Endodermal cell (in vitro differentiated cells): ENCODE results near the gene ARHGEF33. TPM values are rescaled to one million over a fixed set of nuclear protein-coding genes. Genes with fewer than 3 reads are reported as not detected.

Experiments
- DNase-seq: peaks from one replicate; pipeline ENCODE4 v3.0.0-alpha.2; 2017
- H3K27ac ChIP-seq: 2 replicates; pipeline ENCODE4 v1.5.1; 2013; ENCODE audit warnings: mild to moderate bottlenecking, low read depth, low read length, moderate library complexity
- H3K27me3 ChIP-seq: 2 replicates; pipeline ENCODE4 v1.6.1; 2013; ENCODE audit warnings: mild to moderate bottlenecking, low read length, moderate library complexity; ENCODE audit not compliant: insufficient read depth, control insufficient read depth, poor library complexity, severe bottlenecking
- H3K36me3 ChIP-seq: 2 replicates; pipeline ENCODE4 v1.7.0; 2013; ENCODE audit warnings: mild to moderate bottlenecking, low read length, moderate library complexity; ENCODE audit not compliant: control insufficient read depth, insufficient read depth
- H3K4me1 ChIP-seq: one replicate; pipeline ENCODE4 v1.7.0; 2013; ENCODE audit warnings: low read length; ENCODE audit not compliant: control insufficient read depth, insufficient read depth
- H3K4me3 ChIP-seq: 2 replicates; pipeline ENCODE4 v1.5.1; 2013; ENCODE audit warnings: mild to moderate bottlenecking, low read length, moderate library complexity
- H3K9ac ChIP-seq: 2 replicates; pipeline ENCODE4 v1.6.1; 2013; ENCODE audit warnings: mild to moderate bottlenecking, low read length, moderate library complexity; ENCODE audit not compliant: poor library complexity, severe bottlenecking; ENCODE audit errors: extremely low read depth
- H3K9me3 ChIP-seq: 2 replicates; pipeline ENCODE4 v1.6.1; 2013; ENCODE audit warnings: mild to moderate bottlenecking, low read length, moderate library complexity; ENCODE audit not compliant: control insufficient read depth
- H3K27ac Mint-ChIP-seq: 2 replicates; pipeline ENCODE4 v1.8.0; 2020; ENCODE audit warnings: mixed read lengths
- H3K27me3 Mint-ChIP-seq: 2 replicates; pipeline ENCODE4 v1.8.0; 2021; ENCODE audit warnings: mild to moderate bottlenecking, mixed read lengths; ENCODE audit not compliant: insufficient read depth
- H3K36me3 Mint-ChIP-seq: 2 replicates; pipeline ENCODE4 v1.8.0; 2020; ENCODE audit warnings: low read depth, mixed read lengths
- H3K4me1 Mint-ChIP-seq: 2 replicates; pipeline ENCODE4 v1.8.0; 2020; ENCODE audit warnings: mixed read lengths
- H3K4me3 Mint-ChIP-seq: 2 replicates; pipeline ENCODE4 v1.8.0; 2020; ENCODE audit warnings: mild to moderate bottlenecking, moderate library complexity, mixed read lengths
- H3K9me3 Mint-ChIP-seq: 2 replicates; pipeline ENCODE4 v1.8.0; 2020; ENCODE audit warnings: mild to moderate bottlenecking, mixed read lengths
- WGBS, 2 experiments: methylation state at CpG; one replicate each; pipeline versions ENCODE4 v1.1.5 to v1.1.7; 2013; ENCODE audit warnings: missing lambda C conversion rate in 2 of 2, mixed read lengths in 1 of 2; ENCODE audit not compliant: insufficient coverage in 1 of 2, insufficient read length in 1 of 2; 5-methylcytosine and 5-hydroxymethylcytosine counted together
- total RNA-seq, 2 donors: library from RNA; stranded (reverse); fragmentation: NEBNext Ultra II Directional in 1 of 2; extraction: Animal tissue kit (Norgen Biotek cat#: 25700) in 1 of 2; gene quantifications; 2 replicates in 1 of 2; 3 replicates in 1 of 2; pipeline ENCODE4 v1.2.1, GENCODE V29; 2021
- TF ChIP-seq, protein P1 (sequence below): fragments of 200-600 bp; sonication (generic); conservative IDR thresholded peaks from 2 replicates; pipeline ENCODE4 v1.5.0; 2021; ENCODE audit warnings: antibody characterized with exemption, mild to moderate bottlenecking

ARHGEF33 gene
- total RNA-seq, 2 donors from 2014 or later = 0.57 to 1.00 TPM

- Mint-ChIP-seq H3K27ac (no peak overlapping the region), H3K9me3 (no peaks in the 10 kb centered on the region), H3K36me3 (peaks cover 22% of the 10 kb centered on the region), H3K27me3 (no peaks in the 10 kb centered on the region), H3K4me1 (no peaks in the 10 kb centered on the region), H3K4me3 (no peak overlapping the region)
- no peak overlapping the region for H3K27ac ChIP-seq
- no peak for DNase-seq
- TF ChIP-seq, protein P1, sequence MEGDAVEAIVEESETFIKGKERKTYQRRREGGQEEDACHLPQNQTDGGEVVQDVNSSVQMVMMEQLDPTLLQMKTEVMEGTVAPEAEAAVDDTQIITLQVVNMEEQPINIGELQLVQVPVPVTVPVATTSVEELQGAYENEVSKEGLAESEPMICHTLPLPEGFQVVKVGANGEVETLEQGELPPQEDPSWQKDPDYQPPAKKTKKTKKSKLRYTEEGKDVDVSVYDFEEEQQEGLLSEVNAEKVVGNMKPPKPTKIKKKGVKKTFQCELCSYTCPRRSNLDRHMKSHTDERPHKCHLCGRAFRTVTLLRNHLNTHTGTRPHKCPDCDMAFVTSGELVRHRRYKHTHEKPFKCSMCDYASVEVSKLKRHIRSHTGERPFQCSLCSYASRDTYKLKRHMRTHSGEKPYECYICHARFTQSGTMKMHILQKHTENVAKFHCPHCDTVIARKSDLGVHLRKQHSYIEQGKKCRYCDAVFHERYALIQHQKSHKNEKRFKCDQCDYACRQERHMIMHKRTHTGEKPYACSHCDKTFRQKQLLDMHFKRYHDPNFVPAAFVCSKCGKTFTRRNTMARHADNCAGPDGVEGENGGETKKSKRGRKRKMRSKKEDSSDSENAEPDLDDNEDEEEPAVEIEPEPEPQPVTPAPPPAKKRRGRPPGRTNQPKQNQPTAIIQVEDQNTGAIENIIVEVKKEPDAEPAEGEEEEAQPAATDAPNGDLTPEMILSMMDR = no peak
- H3K4me3 ChIP-seq = no peak overlapping the region
- no peaks in the 10 kb centered on the region for H3K9me3 ChIP-seq
- peaks cover 33% of the 10 kb centered on the region for H3K36me3 ChIP-seq
- H3K27me3 ChIP-seq = no peaks in the 10 kb centered on the region
- H3K9ac ChIP-seq = no peak overlapping the region
- H3K4me1 ChIP-seq = no peaks in the 10 kb centered on the region
- 92% methylated on average over 3 of the region's 3 CpGs; no CpG with 5 or more reads in 1 of the 2 experiments for WGBS, 2 experiments
Measured at GRCh38 chr2:39023649-39024048, 134.0 kb downstream of the ARHGEF33 start.

DNA sequence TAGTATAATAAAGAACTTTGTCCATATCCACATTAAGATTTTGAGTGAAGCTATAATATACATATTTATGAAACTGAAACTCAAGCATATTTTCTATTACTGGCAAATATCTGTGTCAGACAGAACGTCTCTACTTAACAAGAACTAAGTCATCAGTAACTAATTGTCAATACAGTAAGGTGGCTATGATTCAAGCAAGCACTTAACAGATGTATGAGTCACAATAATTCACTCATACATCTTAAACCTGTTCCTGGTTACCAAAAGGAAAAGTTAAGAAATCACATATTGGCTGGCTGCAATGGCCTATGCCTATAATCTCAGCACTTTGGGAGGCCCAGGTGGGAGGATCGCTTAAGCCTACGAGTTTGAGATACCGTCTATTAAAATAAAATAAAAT, 135.2 kb downstream of the ARHGEF33 start:
- no peaks in the 10 kb centered on the region for H3K4me1 ChIP-seq
- no peaks in the 10 kb centered on the region for H3K9me3 ChIP-seq
- H3K4me1 Mint-ChIP-seq = no peaks in the 10 kb centered on the region
- no peaks in the 10 kb centered on the region for H3K27me3 ChIP-seq
- no peak overlapping the region for H3K27ac Mint-ChIP-seq
- H3K9ac ChIP-seq = no peak overlapping the region
- WGBS, 2 experiments = 98% methylated on average over 4 of the region's 4 CpGs; no CpG with 5 or more reads in 1 of the 2 experiments
- no peak for DNase-seq
- H3K27me3 Mint-ChIP-seq = no peaks in the 10 kb centered on the region
- H3K9me3 Mint-ChIP-seq = no peaks in the 10 kb centered on the region
- TF ChIP-seq, protein P1 = no peak
- H3K27ac ChIP-seq = no peak overlapping the region
- no peak overlapping the region for H3K4me3 Mint-ChIP-seq
- peaks cover 22% of the 10 kb centered on the region for H3K36me3 Mint-ChIP-seq
- peaks cover 38% of the 10 kb centered on the region for H3K36me3 ChIP-seq
- no peak overlapping the region for H3K4me3 ChIP-seq

Other genes starting within 250 kb of the ARHGEF33 start
- 10 to 100 TPM; 14.2 to 16.2 TPM for gene GALM, start 223.8 kb upstream of the ARHGEF33 start, total RNA-seq
- gene SRSF7, start 138.5 kb upstream of the ARHGEF33 start, total RNA-seq = 100 to 1,000 TPM; 306 to 332 TPM
- 10 to 100 TPM; 15.7 to 17.8 TPM for gene GEMIN6, start 111.7 kb upstream of the ARHGEF33 start, total RNA-seq
- gene DHX57, start 13.9 kb upstream of the ARHGEF33 start, total RNA-seq = 10 to 100 TPM; 35.4 to 45.7 TPM
- 10 to 100 TPM; 13.7 to 27.5 TPM for gene MORN2, start 13.9 kb upstream of the ARHGEF33 start, total RNA-seq
- 10 to 100 TPM; 34.0 to 39.0 TPM for gene SOS1, start 231.2 kb downstream of the ARHGEF33 start, total RNA-seq